PC-9 (cell line): ENCODE data around the gene ID1.

Experiments used
- CTCF ChIP-seq: fragments of 200-600 bp; sonication (generic); conservative IDR thresholded peaks from 2 replicates; pipeline ENCODE4 v1.6.1; 2017; ENCODE audit warnings: mixed run types, antibody characterized with exemption, mild to moderate bottlenecking, moderate library complexity
- EZH2 ChIP-seq: fragments of 200-600 bp; sonication (generic); IDR thresholded peaks from 2 replicates; pipeline ENCODE4 v1.8.0; 2017; ENCODE audit warnings: antibody characterized with exemption, low read depth

GRCh38 chr20:31569163-31570020 is 35.7 kb upstream of the ID1 start:
- peak; percentile 91 for TF ChIP-seq CTCF
- TF ChIP-seq EZH2, result no peak
